GM13976 (cell line): ENCODE measurements around the gene SPEN.
"Not testable (repeated sequence)": the region's sequence is repeated elsewhere in the genome, so short reads cannot be mapped to it uniquely, and the experiment has no call there.

Source experiments
- DNase-seq: peaks from one replicate; pipeline ENCODE4 v3.0.0; 2012; ENCODE audit warnings: low spot score
- in situ Hi-C: fragments of 300-500 bp; cut with MboI; formaldehyde crosslinking; loops from one replicate; pipeline ENCODE4 v1.12.0; 2022; ENCODE audit warnings: low sequenced_read_pairs, mixed read lengths, inconsistent platforms; ENCODE audit not compliant: unreplicated experiment
- TF ChIP-seq, protein P1 (sequence below): IDR thresholded peaks from 2 replicates; pipeline ENCODE4 v1.5.1; 2012; ENCODE audit warnings: borderline replicate concordance, mild to moderate bottlenecking; ENCODE audit not compliant: insufficient read depth; ENCODE audit errors: extremely low read depth, missing control alignments, control extremely low read depth

The SPEN gene

DNA sequence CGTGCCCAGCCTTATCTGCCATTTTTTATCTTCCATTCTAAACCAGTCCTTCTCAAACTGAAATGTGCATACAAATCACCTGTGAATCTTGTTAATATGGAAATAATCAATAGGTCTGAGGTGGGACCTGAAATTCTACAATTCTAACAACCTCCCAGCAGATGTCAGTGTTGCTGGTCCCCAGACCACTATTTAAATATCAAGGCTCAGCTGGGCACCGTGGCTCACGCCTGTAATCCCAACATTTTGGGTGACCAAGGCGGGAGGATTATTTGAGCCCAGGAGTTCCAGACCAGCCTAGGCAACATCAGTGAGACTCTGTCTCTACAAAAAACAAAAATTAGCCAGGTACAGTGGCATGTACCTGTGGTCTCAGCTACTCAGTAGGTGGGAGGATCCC is 44.1 kb upstream of the SPEN start:
- peak; percentile 60 for DNase-seq
- TF ChIP-seq, protein P1, sequence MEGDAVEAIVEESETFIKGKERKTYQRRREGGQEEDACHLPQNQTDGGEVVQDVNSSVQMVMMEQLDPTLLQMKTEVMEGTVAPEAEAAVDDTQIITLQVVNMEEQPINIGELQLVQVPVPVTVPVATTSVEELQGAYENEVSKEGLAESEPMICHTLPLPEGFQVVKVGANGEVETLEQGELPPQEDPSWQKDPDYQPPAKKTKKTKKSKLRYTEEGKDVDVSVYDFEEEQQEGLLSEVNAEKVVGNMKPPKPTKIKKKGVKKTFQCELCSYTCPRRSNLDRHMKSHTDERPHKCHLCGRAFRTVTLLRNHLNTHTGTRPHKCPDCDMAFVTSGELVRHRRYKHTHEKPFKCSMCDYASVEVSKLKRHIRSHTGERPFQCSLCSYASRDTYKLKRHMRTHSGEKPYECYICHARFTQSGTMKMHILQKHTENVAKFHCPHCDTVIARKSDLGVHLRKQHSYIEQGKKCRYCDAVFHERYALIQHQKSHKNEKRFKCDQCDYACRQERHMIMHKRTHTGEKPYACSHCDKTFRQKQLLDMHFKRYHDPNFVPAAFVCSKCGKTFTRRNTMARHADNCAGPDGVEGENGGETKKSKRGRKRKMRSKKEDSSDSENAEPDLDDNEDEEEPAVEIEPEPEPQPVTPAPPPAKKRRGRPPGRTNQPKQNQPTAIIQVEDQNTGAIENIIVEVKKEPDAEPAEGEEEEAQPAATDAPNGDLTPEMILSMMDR = peak; percentile 61
- in situ Hi-C loops = loop anchor here (25.0 kb wide), 1 partner anchor 184 kb away; the partner anchor contains the start of gene ZBTB17

GRCh38 chr1:15804060-15804459 is 43.4 kb upstream of the SPEN start:
- in situ Hi-C loops = loop anchor here (25.0 kb wide), 1 partner anchor 183 kb away; the partner anchor contains the start of gene ZBTB17
- TF ChIP-seq, protein P1 = no peak
- DNase-seq = no peak

- in situ Hi-C loops = loop anchor here (25.0 kb wide), 1 partner anchor 180 kb away; the partner anchor contains the start of gene ZBTB17
- DNase-seq = no peak
- TF ChIP-seq, protein P1 = no peak
These were observed 40.4 kb upstream of the SPEN start for GRCh38 chr1:15807121-15807520.

DNA sequence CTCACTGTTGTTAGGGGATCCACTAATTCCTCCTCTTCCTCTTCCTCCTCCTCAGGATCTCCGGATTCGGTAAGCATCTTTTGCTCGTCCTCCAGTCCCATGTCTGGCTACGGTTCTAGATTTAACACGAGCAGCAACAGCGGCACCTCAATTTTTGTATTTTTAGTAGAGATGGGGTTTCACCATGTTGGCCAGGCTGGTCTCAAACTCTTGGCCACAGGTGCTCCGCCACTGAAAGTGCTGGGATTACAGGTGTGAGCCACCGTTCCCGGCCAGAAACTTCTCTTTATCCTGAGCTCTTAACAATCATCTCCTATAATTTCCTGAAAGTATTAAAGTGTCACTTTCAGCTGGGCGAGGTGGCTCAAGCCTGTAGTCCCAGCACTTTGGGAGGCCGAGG is 40.0 kb upstream of the SPEN start, which contains the start of gene UQCRHL:
TSS of gene UQCRHL (minus strand) at position 101 of the 400 bp plus-strand sequence. CDS start at position 101, 0 bp downstream.
- in situ Hi-C loops = loop anchor here (25.0 kb wide), 1 partner anchor 180 kb away; the partner anchor contains the start of gene ZBTB17
- DNase-seq = not testable (repeated sequence)

DNA sequence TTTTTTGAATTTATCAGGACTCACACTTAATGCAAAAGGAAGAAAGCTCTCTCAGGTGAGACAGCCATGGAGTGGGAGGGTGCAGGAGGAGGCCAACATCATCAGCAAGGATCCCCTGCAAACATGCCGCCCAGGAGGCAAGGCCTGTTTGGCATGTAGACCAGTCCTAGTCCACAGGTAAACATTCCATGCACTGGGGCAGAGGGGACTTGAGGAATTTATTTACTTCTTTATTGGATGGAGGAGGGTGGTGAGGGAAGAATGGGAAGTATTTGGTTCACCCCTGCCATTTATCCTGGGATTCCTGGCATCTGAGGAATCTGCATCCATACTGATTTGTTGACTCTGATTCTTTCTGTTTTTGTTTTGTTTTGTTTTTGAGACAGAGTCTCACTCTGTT is 38.6 kb upstream of the SPEN start:
- no peak for DNase-seq
- in situ Hi-C loops = loop anchor here (25.0 kb wide), 1 partner anchor 178 kb away; the partner anchor contains the start of gene ZBTB17
- TF ChIP-seq, protein P1 = no peak

GRCh38 chr1:15810073-15810472 is 37.4 kb upstream of the SPEN start:
- in situ Hi-C loops = loop anchor here (25.0 kb wide), 1 partner anchor 177 kb away; the partner anchor contains the start of gene ZBTB17
- TF ChIP-seq, protein P1 = no peak
- no peak for DNase-seq

DNA sequence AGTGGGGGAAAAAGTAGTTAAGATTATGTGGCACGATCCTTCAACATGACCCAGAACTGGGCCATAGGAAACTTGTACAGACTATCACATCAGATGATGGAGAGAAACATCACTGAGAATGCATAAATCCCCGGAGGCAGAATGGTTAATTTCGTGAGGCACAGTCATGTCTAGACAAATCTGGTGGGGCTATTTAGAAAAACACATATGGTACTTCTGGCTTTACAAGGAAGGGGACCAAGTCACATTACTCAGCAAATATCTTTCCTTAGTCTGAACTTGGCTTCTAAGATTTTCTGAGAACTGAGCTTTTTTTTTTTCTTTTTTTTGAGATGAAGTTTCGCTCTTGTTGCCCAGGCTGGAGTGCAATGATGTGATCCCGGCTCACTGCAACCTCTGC is 30.8 kb upstream of the SPEN start:
- TF ChIP-seq, protein P1 = no peak
- DNase-seq = no peak
- in situ Hi-C loops = loop anchor here (25.0 kb wide), 1 partner anchor 171 kb away; the partner anchor contains the start of gene ZBTB17
